Mesendoderm (in vitro differentiated cells): ENCODE results near the gene PHC1.

Experiments
- DNase-seq: peaks from one replicate; pipeline ENCODE4 v3.0.0; 2013
- H2AK5ac ChIP-seq: 2 replicates; pipeline ENCODE4 v1.6.1; 2013; ENCODE audit warnings: low read length, inconsistent platforms
- H2BK120ac ChIP-seq: 2 replicates; pipeline ENCODE4 v1.6.1; 2013; ENCODE audit warnings: low read depth, mild to moderate bottlenecking, low read length, moderate library complexity, mixed read lengths
- H2BK15ac ChIP-seq: replicated peaks from 2 replicates; pipeline ENCODE4 v1.6.1; 2013; ENCODE audit warnings: low read depth, mild to moderate bottlenecking, moderate library complexity
- H2BK5ac ChIP-seq: 2 replicates; pipeline ENCODE4 v1.6.1; 2013; ENCODE audit warnings: low read length, inconsistent platforms
- H3K18ac ChIP-seq: 2 replicates; pipeline ENCODE4 v1.6.1; 2013; ENCODE audit warnings: mild to moderate bottlenecking, low read length, mixed read lengths
- H3K23ac ChIP-seq: one replicate; pipeline ENCODE4 v1.6.1; 2013; ENCODE audit warnings: low read length
- H3K27ac ChIP-seq: 2 replicates; pipeline ENCODE4 v1.5.1; 2013; ENCODE audit warnings: low read depth, mild to moderate bottlenecking, inconsistent platforms, low read length, moderate library complexity
- H3K27me3 ChIP-seq: 2 replicates; pipeline ENCODE4 v1.6.1; 2013; ENCODE audit warnings: low read length, control low read depth, mild to moderate bottlenecking, inconsistent platforms; ENCODE audit not compliant: insufficient read depth, poor library complexity
- H3K36me3 ChIP-seq: 2 replicates; pipeline ENCODE4 v1.6.1; 2013; ENCODE audit warnings: low read length, inconsistent platforms; ENCODE audit not compliant: control insufficient read depth, insufficient read depth
- H3K4ac ChIP-seq: one replicate; pipeline ENCODE4 v1.6.1; 2013; ENCODE audit warnings: low read depth, mild to moderate bottlenecking, low read length, moderate library complexity
- H3K4me1 ChIP-seq: 2 replicates; pipeline ENCODE4 v1.6.1; 2013; ENCODE audit warnings: low read depth, low read length, inconsistent platforms; ENCODE audit not compliant: control insufficient read depth
- H3K4me2 ChIP-seq: 2 replicates; pipeline ENCODE4 v1.6.1; 2013; ENCODE audit warnings: low read length
- H3K4me3 ChIP-seq: 2 replicates; pipeline ENCODE4 v1.5.1; 2013; ENCODE audit warnings: mild to moderate bottlenecking, low read length
- H3K56ac ChIP-seq: one replicate; pipeline ENCODE4 v1.6.1; 2013; ENCODE audit warnings: low read length
- H3K79me1 ChIP-seq: 2 replicates; pipeline ENCODE4 v1.6.1; 2013; ENCODE audit warnings: low read length, inconsistent platforms
- H3K79me2 ChIP-seq: 2 replicates; pipeline ENCODE4 v1.6.1; 2013; ENCODE audit warnings: mild to moderate bottlenecking, low read length; ENCODE audit not compliant: control insufficient read depth, insufficient read depth
- H3K9ac ChIP-seq: 2 replicates; pipeline ENCODE4 v1.6.1; 2013; ENCODE audit warnings: low read length, inconsistent platforms
- H4K5ac ChIP-seq: one replicate; pipeline ENCODE4 v1.6.1; 2013; ENCODE audit warnings: low read length
- H4K8ac ChIP-seq: one replicate; pipeline ENCODE4 v1.6.1; 2013; ENCODE audit warnings: low read depth, mild to moderate bottlenecking, control low read depth, low read length, moderate library complexity
- WGBS: extraction: QIAGEN DNeasy Blood & Tissue Kit; methylation state at CpG from one replicate; pipeline ENCODE4 v1.1.7; 2013; ENCODE audit warnings: low lambda C conversion rate, missing lambda C conversion rate; ENCODE audit not compliant: insufficient coverage; ENCODE audit errors: extremely low coverage; 5-methylcytosine and 5-hydroxymethylcytosine counted together

Gene PHC1

DNA sequence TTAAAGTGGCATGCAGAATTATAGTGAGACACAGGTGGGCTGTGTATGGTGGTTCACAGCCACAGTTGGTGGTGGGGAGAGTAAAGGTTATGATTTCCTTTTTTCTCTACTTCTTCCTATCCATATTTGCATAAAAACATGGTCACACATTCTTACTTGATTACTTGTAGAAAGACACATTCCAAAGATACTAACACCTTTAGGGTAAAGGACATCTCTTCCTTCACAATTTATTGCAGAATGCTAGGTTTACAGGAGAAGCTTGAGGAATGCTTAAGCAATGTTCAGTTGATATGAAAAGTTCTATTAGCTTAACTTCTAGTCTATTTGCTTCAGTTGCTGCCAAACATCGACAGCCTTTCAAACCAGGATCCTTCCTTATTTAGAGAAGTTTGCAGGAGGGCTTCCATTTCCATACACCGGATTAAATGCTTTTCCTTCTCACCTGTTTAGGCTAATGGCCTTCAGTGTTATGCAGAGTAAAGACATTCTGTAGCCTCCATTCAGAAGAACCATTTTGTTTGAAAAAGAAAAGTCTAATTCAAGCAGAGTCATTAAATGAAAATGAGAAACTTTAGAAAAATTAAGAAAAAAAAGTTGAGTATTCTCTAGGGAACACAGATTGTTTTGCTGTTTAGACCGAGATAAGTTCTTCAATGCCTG is 2.6 kb upstream of the PHC1 start:
- H3K18ac ChIP-seq, result no peak overlapping the region
- peak overlapping the region; percentile 36 for H3K4ac ChIP-seq
- no peak overlapping the region for H2AK5ac ChIP-seq
- DNase-seq, result peak; percentile 86
- no CpG with 5 or more reads among the region's 3 CpGs for WGBS
- no peaks in the 10 kb centered on the region for H3K27me3 ChIP-seq
- no peak overlapping the region for H3K56ac ChIP-seq
- H2BK120ac ChIP-seq, result no peak overlapping the region
- no peak overlapping the region for H3K23ac ChIP-seq
- no peak overlapping the region for H3K4me2 ChIP-seq
- H4K5ac ChIP-seq, result no peak overlapping the region
- H2BK15ac ChIP-seq, result no peak overlapping the region
- peak overlapping the region; percentile 58 for H3K27ac ChIP-seq
- no peak overlapping the region for H4K8ac ChIP-seq
- no peak overlapping the region for H3K4me3 ChIP-seq
- H3K4me1 ChIP-seq, result peaks cover 5% of the 10 kb centered on the region
- H3K36me3 ChIP-seq, result no peaks in the 10 kb centered on the region
- no peak overlapping the region for H3K9ac ChIP-seq
- H3K79me2 ChIP-seq, result peaks cover 19% of the 10 kb centered on the region
- H2BK5ac ChIP-seq, result no peak overlapping the region
- H3K79me1 ChIP-seq, result no peaks in the 10 kb centered on the region

DNA sequence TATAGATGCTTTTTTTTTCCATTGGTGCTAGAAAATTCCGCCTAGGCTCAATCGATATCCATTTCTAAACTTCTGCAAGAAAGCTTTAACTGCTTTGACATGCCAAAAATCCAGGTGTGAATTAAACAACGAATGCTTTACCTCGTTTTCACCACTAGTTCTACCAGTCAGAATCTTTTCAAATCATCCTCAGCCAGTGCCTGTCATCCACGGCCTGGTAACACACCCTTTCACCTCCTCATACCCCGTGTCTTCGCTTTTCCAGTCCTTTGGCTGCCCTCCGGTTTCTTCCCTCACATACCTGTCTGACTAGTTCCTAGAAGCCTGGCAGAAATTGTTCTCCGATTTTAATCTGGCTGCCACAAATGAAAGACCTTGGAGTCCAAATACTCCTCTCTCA is 1.4 kb upstream of the PHC1 start:
- peak; percentile 83 for DNase-seq
- Histone ChIP-seq H3K18ac (peak overlapping the region; percentile 94), H3K4me1 (no peaks in the 10 kb centered on the region), H3K23ac (no peak overlapping the region), H3K79me2 (peaks cover 30% of the 10 kb centered on the region), H2BK5ac (no peak overlapping the region), H4K5ac (no peak overlapping the region), H3K79me1 (no peaks in the 10 kb centered on the region), H3K27ac (peak overlapping the region; percentile 51), H2BK120ac (peak overlapping the region; percentile 73), H2BK15ac (peak overlapping the region; percentile 85), H3K36me3 (no peaks in the 10 kb centered on the region), H3K4ac (peak overlapping the region; percentile 55), H4K8ac (no peak overlapping the region), H3K9ac (peak overlapping the region; percentile 67), H3K4me2 (no peak overlapping the region), H3K27me3 (no peaks in the 10 kb centered on the region), H3K56ac (peak overlapping the region; percentile 29), H3K4me3 (no peak overlapping the region), H2AK5ac (no peak overlapping the region)
- no CpG with 5 or more reads among the region's 9 CpGs for WGBS

DNA sequence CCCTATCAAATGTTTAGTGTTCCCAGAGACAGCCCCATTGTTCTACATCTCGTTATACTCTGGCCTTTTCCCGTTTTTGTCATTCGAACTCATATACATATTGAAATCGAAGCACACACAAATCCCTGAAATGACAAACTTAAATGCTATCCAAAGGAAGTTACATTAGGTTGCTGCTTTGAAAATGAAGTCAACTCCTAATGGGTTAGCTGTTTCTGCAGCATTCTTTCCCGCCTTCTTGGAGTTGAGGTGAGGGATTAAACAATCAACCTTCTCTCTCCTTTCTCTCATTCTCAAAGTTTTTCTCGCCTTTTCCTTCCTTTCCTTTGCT is 642 bp upstream of the PHC1 start:
- Histone ChIP-seq H3K4me3 (peak overlapping the region; percentile 87), H2AK5ac (peak overlapping the region; percentile 25), H2BK5ac (peak overlapping the region; percentile 53), H3K36me3 (peaks cover 1% of the 10 kb centered on the region), H3K9ac (peak overlapping the region; percentile 67), H3K4ac (no peak overlapping the region), H3K27ac (peak overlapping the region; percentile 92), H2BK120ac (peak overlapping the region; percentile 17), H2BK15ac (peak overlapping the region; percentile 25), H3K56ac (peak overlapping the region; percentile 97), H3K4me2 (peak overlapping the region; percentile 72), H3K79me2 (peaks cover 34% of the 10 kb centered on the region), H3K27me3 (no peaks in the 10 kb centered on the region), H4K8ac (no peak overlapping the region), H3K4me1 (no peaks in the 10 kb centered on the region), H3K23ac (no peak overlapping the region), H4K5ac (no peak overlapping the region), H3K18ac (peak overlapping the region; percentile 94), H3K79me1 (no peaks in the 10 kb centered on the region)
- WGBS, result no CpG with 5 or more reads among the region's 6 CpGs
- DNase-seq, result no peak

DNA sequence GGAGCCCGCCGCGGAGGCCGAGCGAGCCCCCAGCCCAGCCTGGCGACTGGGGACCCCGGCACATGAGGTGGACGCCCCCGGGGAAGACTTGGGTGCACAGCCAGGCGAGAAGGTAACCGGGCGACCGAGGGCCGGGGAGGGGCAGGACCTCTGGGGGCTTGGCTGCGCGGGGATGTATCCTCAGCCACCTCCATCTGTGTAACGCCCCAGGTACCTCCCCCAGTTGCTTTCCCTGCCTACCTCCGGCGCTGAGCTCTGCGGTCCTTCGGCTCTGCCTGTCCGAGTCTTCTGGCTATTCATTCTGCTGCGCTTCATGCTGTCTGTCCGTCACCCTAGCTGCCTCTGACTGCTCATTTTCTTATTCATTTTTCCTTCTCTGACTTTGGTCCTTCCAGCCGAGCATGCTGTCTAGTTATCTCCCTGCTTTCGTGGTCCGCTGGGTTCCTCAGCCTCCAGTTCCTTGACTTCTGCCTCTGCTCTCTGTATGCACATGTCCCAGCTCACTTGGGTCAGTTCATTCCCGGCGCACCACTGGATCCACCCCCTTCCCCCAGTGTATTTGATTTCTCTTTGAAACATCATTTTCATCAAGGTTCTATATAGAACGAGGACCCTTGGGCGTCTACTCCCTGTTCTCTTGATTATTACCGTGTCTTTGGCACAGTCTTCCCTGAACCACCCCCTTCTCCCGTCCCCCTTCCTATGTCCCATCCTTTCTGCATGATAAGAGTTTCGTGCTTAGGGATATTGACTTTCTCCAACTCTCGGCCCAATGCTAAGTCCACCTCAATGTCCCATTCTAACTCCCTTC is 612 bp downstream of the PHC1 start:
- peak overlapping the region; percentile 93 for H3K27ac ChIP-seq

DNA sequence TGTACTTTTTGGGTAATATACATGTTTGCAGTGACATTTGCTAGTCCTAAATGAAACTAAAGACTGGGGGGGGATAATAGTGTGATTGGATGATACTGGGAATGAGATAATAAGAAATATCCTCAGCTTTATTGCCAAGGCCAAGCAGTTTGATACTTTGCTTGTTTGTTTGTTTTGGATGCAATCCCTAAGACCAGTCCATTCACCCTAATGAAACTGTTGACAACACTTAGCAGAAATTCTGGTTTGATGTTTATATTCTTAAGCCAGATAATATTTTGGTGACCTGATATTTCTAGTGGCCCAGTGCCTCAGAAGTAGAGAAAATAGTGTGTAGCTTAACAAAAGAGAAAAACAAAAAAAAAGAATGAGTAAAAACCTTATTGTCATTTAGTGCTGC is 1.8 kb downstream of the PHC1 start:
- no peak overlapping the region for H3K27ac ChIP-seq
- no peak for DNase-seq
- no peak overlapping the region for H3K18ac ChIP-seq
- H4K8ac ChIP-seq, result no peak overlapping the region
- H3K9ac ChIP-seq, result peak overlapping the region; percentile 68
- peaks cover 3% of the 10 kb centered on the region for H3K36me3 ChIP-seq
- H2BK5ac ChIP-seq, result no peak overlapping the region
- peak overlapping the region; percentile 21 for H3K4me2 ChIP-seq
- peaks cover 45% of the 10 kb centered on the region for H3K79me2 ChIP-seq
- no peak overlapping the region for H2BK15ac ChIP-seq
- no peak overlapping the region for H3K23ac ChIP-seq
- H3K79me1 ChIP-seq, result peaks cover 1% of the 10 kb centered on the region
- peak overlapping the region; percentile 54 for H3K56ac ChIP-seq
- no peaks in the 10 kb centered on the region for H3K27me3 ChIP-seq
- H3K4me3 ChIP-seq, result no peak overlapping the region
- H4K5ac ChIP-seq, result no peak overlapping the region
- no peak overlapping the region for H2BK120ac ChIP-seq
- H3K4ac ChIP-seq, result no peak overlapping the region
- no peak overlapping the region for H2AK5ac ChIP-seq
- no peaks in the 10 kb centered on the region for H3K4me1 ChIP-seq

More for the DNA sequence above, 612 bp downstream of the PHC1 start:
- Histone ChIP-seq H3K9ac (peak overlapping the region; percentile 68), H2AK5ac (no peak overlapping the region), H3K4me2 (peak overlapping the region; percentile 50), H4K5ac (no peak overlapping the region), H3K4me3 (peak overlapping the region; percentile 93), H3K4ac (peak overlapping the region; percentile 89), H3K79me1 (peaks cover 1% of the 10 kb centered on the region), H3K23ac (peak overlapping the region; percentile 83), H2BK15ac (no peak overlapping the region), H3K56ac (peak overlapping the region; percentile 96), H3K18ac (peak overlapping the region; percentile 72), H3K27me3 (no peaks in the 10 kb centered on the region), H4K8ac (no peak overlapping the region), H3K4me1 (no peaks in the 10 kb centered on the region), H2BK120ac (no peak overlapping the region), H3K36me3 (peaks cover 3% of the 10 kb centered on the region), H2BK5ac (peak overlapping the region; percentile 70), H3K79me2 (peaks cover 42% of the 10 kb centered on the region)
- DNase-seq, result peak; percentile 89
- no CpG with 5 or more reads among the region's 35 CpGs for WGBS
